ENCODE data around the gene MOB3C.

GRCh38 chr1:46558141-46558963 lies 58.3 kb downstream of the MOB3C start:
- TF ChIP-seq, protein P1, sequence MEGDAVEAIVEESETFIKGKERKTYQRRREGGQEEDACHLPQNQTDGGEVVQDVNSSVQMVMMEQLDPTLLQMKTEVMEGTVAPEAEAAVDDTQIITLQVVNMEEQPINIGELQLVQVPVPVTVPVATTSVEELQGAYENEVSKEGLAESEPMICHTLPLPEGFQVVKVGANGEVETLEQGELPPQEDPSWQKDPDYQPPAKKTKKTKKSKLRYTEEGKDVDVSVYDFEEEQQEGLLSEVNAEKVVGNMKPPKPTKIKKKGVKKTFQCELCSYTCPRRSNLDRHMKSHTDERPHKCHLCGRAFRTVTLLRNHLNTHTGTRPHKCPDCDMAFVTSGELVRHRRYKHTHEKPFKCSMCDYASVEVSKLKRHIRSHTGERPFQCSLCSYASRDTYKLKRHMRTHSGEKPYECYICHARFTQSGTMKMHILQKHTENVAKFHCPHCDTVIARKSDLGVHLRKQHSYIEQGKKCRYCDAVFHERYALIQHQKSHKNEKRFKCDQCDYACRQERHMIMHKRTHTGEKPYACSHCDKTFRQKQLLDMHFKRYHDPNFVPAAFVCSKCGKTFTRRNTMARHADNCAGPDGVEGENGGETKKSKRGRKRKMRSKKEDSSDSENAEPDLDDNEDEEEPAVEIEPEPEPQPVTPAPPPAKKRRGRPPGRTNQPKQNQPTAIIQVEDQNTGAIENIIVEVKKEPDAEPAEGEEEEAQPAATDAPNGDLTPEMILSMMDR (IDR thresholded peaks at IDR 0.05): no peak
- TF ChIP-seq EZH2phosphoT487 (IDR thresholded peaks at IDR 0.05): no peak

Data from neural progenitor cell (in vitro differentiated cells).